SK-N-MC (cell line): Measurements from ENCODE around the gene C11orf97.
A peak's percentile ranks its signal among the peaks of the same experiment; 100 is the strongest.
"Not testable (repeated sequence)": the region's sequence is repeated elsewhere in the genome, so short reads cannot be mapped to it uniquely, and the experiment has no call there.

Source experiments
- DNase-seq: peaks from one replicate; pipeline ENCODE4 v3.0.0-alpha.2; 2011; ENCODE audit warnings: low read depth, low spot score
- H3K27ac ChIP-seq: fragments of 200-600 bp; sonication (generic); 2 replicates; pipeline ENCODE4 v1.5.1; 2016; ENCODE audit warnings: mixed run types
- H3K36me3 ChIP-seq: fragments of 200-600 bp; sonication (generic); 2 replicates; pipeline ENCODE4 v1.6.1; 2017; ENCODE audit warnings: antibody characterized with exemption, low read length, mixed read lengths; ENCODE audit not compliant: insufficient read depth
- H3K4me3 ChIP-seq: fragments of 200-600 bp; sonication (generic); 2 replicates; pipeline ENCODE4 v1.5.1; 2016
- H3K9ac ChIP-seq: fragments of 200-600 bp; sonication (generic); 2 replicates; pipeline ENCODE4 v1.8.0; 2017; ENCODE audit warnings: mixed run types, mixed read lengths; ENCODE audit not compliant: insufficient read length
- H3K9me3 ChIP-seq: fragments of 200-600 bp; sonication (generic); 2 replicates; pipeline ENCODE4 v1.6.1; 2017; ENCODE audit warnings: low read depth, mild to moderate bottlenecking, antibody characterized with exemption, low read length, moderate library complexity, mixed read lengths
- EZH2 ChIP-seq: fragments of 200-600 bp; sonication (generic); IDR thresholded peaks from one replicate; pipeline ENCODE4 v1.6.1; 2017; ENCODE audit warnings: antibody characterized with exemption
- FOXP2 ChIP-seq: optimal IDR thresholded peaks from 2 replicates; pipeline ENCODE3; 2011; ENCODE audit warnings: mild to moderate bottlenecking, moderate library complexity; ENCODE audit not compliant: insufficient read depth; ENCODE audit errors: extremely low read length, control extremely low read depth
- POLR2AphosphoS5 ChIP-seq: IDR thresholded peaks from 2 replicates; pipeline ENCODE4 v1.6.1; 2012; ENCODE audit warnings: mild to moderate bottlenecking, low read depth, low read length, borderline replicate concordance

C11orf97 gene

DNA sequence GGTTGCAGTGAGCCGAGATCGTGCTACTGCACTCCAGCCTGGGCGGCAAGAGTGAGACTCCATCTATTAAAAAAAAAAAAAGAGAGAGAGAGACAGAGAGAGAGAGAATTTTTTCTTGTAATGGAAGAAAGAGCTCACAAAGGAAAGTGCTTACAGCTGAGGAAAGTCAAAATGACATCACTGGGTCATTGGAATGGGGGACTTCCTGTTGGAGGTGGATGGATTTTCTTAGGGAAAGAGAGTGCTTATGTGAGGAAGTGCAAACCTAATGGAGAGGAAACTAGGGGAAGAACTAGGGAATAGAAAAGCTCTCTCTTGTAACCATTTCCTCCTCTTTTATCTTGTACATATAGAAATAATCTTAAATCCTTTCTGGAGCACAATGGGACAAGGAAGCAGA lies 48.6 kb downstream of the C11orf97 start:
- TF ChIP-seq FOXP2 (no peak), EZH2 (no peak), POLR2AphosphoS5 (no peak)
- no peak for DNase-seq
- Histone ChIP-seq H3K27ac (no peak overlapping the region), H3K4me3 (no peak overlapping the region), H3K9ac (no peak overlapping the region), H3K9me3 (no peaks in the 10 kb centered on the region), H3K36me3 (no peaks in the 10 kb centered on the region)

DNA sequence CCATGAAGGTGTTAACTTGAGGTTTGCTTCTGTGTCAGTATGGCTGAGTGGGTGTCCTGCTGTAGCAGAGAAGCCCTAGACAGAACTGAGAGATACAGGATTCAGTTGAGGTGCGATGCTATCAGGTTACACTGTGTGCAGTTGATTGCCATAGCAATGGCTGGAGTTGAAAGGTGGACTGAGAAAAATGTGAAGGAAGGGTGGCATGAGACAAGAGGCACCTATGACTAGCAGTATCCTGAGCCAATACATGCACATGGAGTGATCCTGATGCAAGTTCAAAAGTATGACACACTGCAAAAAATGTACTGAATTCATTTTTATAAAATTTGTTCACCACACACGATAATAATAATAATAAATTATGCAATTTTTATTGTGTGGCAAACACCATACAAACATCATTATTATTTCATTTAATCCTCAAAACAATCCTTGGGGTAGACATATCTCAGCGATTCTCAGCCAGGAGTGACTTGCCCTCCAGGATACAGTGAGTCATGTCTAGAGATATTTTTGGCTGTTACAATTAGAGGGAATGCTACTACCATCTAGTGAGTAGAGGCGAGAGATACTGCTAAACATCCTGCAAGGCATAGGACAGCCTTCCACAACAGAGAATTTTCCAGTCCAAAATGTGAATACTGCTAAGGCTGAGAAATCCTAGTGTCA lies 51.1 kb downstream of the C11orf97 start:
- no peak overlapping the region for H3K4me3 ChIP-seq
- no peaks in the 10 kb centered on the region for H3K9me3 ChIP-seq
- no peak for TF ChIP-seq POLR2AphosphoS5
- TF ChIP-seq EZH2: no peak
- no peak for TF ChIP-seq FOXP2
- no peak overlapping the region for H3K27ac ChIP-seq
- H3K36me3 ChIP-seq: no peaks in the 10 kb centered on the region
- DNase-seq: no peak
- no peak overlapping the region for H3K9ac ChIP-seq

DNA sequence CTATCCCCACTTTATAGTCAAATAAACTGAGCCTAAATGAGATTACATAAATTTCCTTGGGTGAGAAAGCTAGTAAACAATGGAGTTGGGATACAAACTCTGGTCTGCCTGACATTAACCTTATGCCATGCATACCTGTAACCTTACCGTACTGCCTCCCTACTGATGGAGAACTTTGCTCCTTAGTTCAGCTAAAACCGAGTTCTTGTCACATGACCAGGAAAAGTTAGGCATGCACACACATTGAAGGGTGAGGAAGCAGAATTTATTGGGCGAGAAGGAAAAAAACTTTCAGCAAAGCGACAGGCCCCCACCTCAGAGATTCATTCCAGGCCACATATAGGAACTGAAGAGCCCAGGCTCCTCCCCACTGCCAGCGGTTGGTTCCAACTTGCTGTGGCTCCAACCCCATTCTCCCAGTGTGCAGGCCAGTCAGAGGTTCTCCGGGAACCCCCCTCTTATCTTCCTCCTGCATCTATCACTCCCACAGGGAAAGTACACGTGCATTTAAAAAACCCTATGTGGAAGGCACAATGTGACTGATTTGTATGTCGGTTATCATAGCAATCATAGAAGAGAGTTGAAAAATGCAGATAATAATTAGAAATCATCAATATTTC lies 51.7 kb downstream of the C11orf97 start:
- DNase-seq: no peak
- no peaks in the 10 kb centered on the region for H3K9me3 ChIP-seq
- H3K9ac ChIP-seq: no peak overlapping the region
- H3K27ac ChIP-seq: no peak overlapping the region
- TF ChIP-seq POLR2AphosphoS5 (no peak), FOXP2 (no peak), EZH2 (no peak)
- no peak overlapping the region for H3K4me3 ChIP-seq
- H3K36me3 ChIP-seq: no peaks in the 10 kb centered on the region

DNA sequence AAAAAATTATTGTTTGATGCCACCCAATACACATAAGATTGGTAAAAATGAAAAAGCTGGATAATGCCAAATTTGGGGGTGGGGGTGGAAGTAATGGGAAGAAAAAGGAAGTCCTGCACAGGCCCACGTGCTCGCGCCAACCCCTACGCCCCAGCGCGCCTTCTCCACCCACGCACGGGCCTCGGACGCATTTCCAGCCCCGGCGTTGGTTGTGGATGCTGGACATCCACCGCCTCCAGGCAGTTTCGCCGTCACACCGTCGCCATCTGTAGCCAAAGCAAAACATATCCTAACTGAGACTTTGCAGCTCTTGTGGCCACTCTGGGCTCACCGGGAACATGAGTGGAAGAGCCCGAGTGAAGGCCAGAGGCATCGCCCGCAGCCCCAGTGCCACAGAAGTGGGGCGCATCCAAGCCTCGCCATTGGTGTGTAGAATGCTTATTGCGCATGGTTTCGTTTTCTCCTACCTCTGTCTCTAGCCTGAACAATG lies 55.0 kb downstream of the C11orf97 start, which contains the start of gene PIWIL4:
Gene PIWIL4, plus strand, starts transcription at position 188 of the 490 bp plus-strand sequence. Its CDS starts 151 bp downstream, at position 339.
- TF ChIP-seq FOXP2 (no peak), EZH2 (no peak), POLR2AphosphoS5 (no peak)
- H3K9me3 ChIP-seq: no peaks in the 10 kb centered on the region
- H3K27ac ChIP-seq: peak within 1 kb of the TSS; percentile 68
- no peak for DNase-seq
- no peak within 1 kb of the TSS for H3K9ac ChIP-seq
- H3K4me3 ChIP-seq: peak within 1 kb of the TSS; percentile 24; the same call in 1 of the 2 replicates
- no peaks in the 10 kb centered on the region for H3K36me3 ChIP-seq

DNA sequence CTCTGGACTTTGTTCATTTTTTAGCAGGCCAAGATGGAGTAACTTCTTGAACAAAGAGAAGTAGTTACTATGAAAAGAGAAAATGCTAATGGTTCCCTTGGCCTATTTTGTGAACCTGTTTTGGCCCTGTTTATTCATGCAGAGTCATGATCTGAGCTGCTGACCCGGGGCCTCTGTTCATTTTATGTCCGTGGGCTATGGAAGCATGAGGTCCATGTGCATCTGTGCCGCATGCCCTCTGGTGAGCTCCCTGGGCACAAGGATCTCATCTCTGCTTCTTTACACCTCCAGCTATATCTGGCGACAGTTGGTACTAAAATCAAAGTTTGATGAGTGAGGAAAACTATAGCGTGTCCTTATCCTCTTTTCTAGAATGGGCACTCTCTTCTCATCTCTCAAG lies 55.9 kb downstream of the C11orf97 start:
- TF ChIP-seq FOXP2 (no peak), EZH2 (no peak), POLR2AphosphoS5 (no peak)
- DNase-seq: no peak
- Histone ChIP-seq H3K36me3 (no peaks in the 10 kb centered on the region), H3K9me3 (no peaks in the 10 kb centered on the region), H3K4me3 (peak overlapping the region; percentile 24; the same call in 1 of the 2 replicates), H3K27ac (0 out of 2 replicates have a peak overlapping the region, but pooled peaks have one; percentile 68), H3K9ac (no peak overlapping the region)

DNA sequence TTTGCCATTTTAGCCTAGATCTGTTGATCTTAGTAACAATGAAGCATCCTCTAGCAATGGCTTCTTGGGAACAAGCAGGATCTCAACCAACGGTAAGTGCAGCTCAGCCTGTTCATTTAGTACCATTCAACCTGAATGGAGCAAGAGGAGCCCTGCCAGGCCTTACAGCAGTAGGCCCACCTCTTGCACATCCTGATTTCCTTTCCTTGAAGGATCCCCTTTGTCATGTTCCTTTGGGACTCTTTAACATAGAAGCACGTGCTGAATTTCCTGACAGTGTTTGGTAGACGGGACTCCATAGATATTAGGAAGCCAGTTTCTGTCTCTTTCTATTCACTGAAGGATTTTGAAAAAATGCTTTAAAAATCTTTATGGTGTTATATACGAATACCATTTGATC lies 56.5 kb downstream of the C11orf97 start:
- TF ChIP-seq FOXP2: no peak
- TF ChIP-seq EZH2: no peak
- TF ChIP-seq POLR2AphosphoS5: no peak
- H3K4me3 ChIP-seq: no peak overlapping the region

DNA sequence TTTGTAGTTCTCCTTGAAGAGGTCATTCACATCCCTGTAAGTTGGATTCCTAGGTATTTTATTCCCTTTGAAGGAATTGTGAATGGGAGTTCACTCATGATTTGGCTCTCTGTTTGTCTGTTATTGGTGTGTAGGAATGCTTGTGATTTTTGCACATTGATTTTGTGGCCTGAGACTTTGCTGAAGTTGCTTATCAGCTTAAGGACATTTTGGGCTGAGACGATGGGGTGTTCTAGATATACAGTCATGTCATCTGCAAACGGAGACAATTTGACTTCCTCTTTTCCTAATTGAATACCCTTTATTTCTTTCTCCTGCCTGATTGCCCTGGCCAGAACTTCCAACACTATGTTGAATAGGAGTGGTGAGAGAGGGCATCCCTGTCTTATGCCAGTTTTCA lies 60.7 kb downstream of the C11orf97 start:
- H3K27ac ChIP-seq, DNase-seq, H3K9ac ChIP-seq, H3K36me3 ChIP-seq, H3K9me3 ChIP-seq, H3K4me3 ChIP-seq: not testable (repeated sequence)

More for the DNA sequence above, 56.5 kb downstream of the C11orf97 start:
- Histone ChIP-seq H3K27ac (no peak overlapping the region), H3K36me3 (no peaks in the 10 kb centered on the region), H3K9ac (no peak overlapping the region), H3K9me3 (no peaks in the 10 kb centered on the region)
- DNase-seq: no peak

DNA sequence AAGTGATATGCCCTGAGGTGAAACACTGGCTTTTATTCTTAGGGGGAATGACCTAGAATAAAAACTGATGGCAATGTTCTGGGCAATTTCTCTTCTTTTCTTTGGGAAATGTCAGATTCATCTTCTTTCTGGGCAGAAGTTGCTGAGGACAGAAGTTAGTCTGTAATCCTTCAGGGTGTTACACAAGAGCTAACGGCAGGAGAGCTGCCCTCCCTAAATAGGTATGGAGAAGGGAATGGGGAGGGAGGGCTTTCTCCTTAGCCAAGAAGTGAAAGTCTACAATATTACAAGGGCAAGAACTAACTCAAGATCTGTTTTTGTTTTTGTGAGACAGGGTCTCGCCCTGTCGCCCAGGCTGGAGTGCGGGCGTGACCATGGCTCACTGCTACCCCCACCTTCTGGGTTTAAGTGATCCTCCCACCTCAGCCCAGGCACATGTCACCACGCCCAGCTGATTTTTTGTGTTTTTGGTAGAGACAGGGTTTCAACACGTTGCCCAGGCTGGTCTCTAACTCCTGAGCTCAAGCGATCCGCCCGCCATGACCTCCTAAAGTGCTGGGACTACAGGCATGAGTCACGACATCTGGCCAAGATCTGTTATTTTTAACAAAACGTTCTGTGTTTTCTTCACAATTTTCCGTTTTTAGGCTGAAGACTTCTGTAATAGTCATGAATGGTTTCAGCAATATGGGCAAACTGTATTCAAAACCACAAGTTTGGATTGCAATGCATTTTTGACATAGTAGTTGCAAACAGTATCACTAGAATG lies 62.1 kb downstream of the C11orf97 start:
- no peak overlapping the region for H3K27ac ChIP-seq
- no peak for DNase-seq

More for the DNA sequence above, 62.1 kb downstream of the C11orf97 start:
- TF ChIP-seq FOXP2 (no peak), POLR2AphosphoS5 (no peak), EZH2 (no peak)
- Histone ChIP-seq H3K4me3 (no peak overlapping the region), H3K36me3 (no peaks in the 10 kb centered on the region), H3K9me3 (no peaks in the 10 kb centered on the region), H3K9ac (no peak overlapping the region)
